Measurements from ENCODE around the gene TMED10. TPM values are rescaled to one million over a fixed set of nuclear protein-coding genes. Genes with fewer than 3 reads are reported as not detected.

The TMED10 gene
- total and polyA plus RNA-seq, 2 donors from 2014 or later, result 222 to 401 TPM

GRCh38 chr14:75185251-75186040 lies 9.0 kb upstream of the TMED10 start:
- Histone ChIP-seq H3K27me3 (ENCODE audit: control insufficient read depth, insufficient read depth, low read length) (no peaks in the 10 kb centered on the region), H3K4me3 (ENCODE audit: low read length in 3 of 3) (no peak overlapping the region), H3K4me1 (ENCODE audit: control insufficient read depth in 2 of 3, insufficient read depth in 2 of 3, low read depth in 1 of 3, low read length in 3 of 3) (peaks cover 0 to 3% (median 0%) of the 10 kb centered on the region in 3 donors), H3K9me3 (ENCODE audit: control insufficient read depth in 2 of 3, insufficient read depth in 1 of 3, low read length in 3 of 3) (no peaks in the 10 kb centered on the region), H3K36me3 (ENCODE audit: control insufficient read depth in 2 of 3, insufficient read depth in 3 of 3, low read length in 3 of 3) (no peaks in the 10 kb centered on the region), H3K27ac (ENCODE audit: low read depth in 2 of 2, low read length in 2 of 2) (no peak overlapping the region), H3K9ac (ENCODE audit: low read length in 3 of 3) (no peak overlapping the region)
- no peak for FAIRE-seq
- no peak for DNase-seq
- TF ChIP-seq CTCF (IDR thresholded peaks at IDR 0.05; ENCODE audit: borderline replicate concordance, extremely low read depth, insufficient read depth), result no peak
- intact Hi-C loops (cut with DNase I), result no loop called here

GRCh38 chr14:75184492-75184891 lies 8.1 kb upstream of the TMED10 start:
- TF ChIP-seq CTCF (IDR thresholded peaks at IDR 0.05; ENCODE audit: borderline replicate concordance, extremely low read depth, insufficient read depth), result no peak
- no peak overlapping the region for H3K9ac ChIP-seq (ENCODE audit: low read length in 3 of 3)
- H3K4me1 ChIP-seq (ENCODE audit: control insufficient read depth in 2 of 3, insufficient read depth in 2 of 3, low read depth in 1 of 3, low read length in 3 of 3), result peaks cover 0 to 3% (median 0%) of the 10 kb centered on the region in 3 donors
- FAIRE-seq (no peak), DNase-seq (no peak)
- no peak overlapping the region for H3K27ac ChIP-seq (ENCODE audit: low read depth in 2 of 2, low read length in 2 of 2)
- H3K4me3 ChIP-seq (ENCODE audit: low read length in 3 of 3), result no peak overlapping the region
- no peaks in the 10 kb centered on the region for H3K27me3 ChIP-seq (ENCODE audit: control insufficient read depth, insufficient read depth, low read length)
- intact Hi-C loops (cut with DNase I), result no loop called here
- H3K36me3 ChIP-seq (ENCODE audit: control insufficient read depth in 2 of 3, insufficient read depth in 3 of 3, low read length in 3 of 3), result no peaks in the 10 kb centered on the region
- H3K9me3 ChIP-seq (ENCODE audit: control insufficient read depth in 2 of 3, insufficient read depth in 1 of 3, low read length in 3 of 3), result no peaks in the 10 kb centered on the region

- no peak for FAIRE-seq
Measured at GRCh38 chr14:75184039-75184438, 7.6 kb upstream of the TMED10 start.

More at GRCh38 chr14:75184039-75184438, 7.6 kb upstream of the TMED10 start:
- no peak overlapping the region for H3K9ac ChIP-seq (ENCODE audit: low read length in 3 of 3)
- intact Hi-C loops (cut with DNase I), result no loop called here
- no peak overlapping the region for H3K4me3 ChIP-seq (ENCODE audit: low read length in 3 of 3)
- H3K4me1 ChIP-seq (ENCODE audit: control insufficient read depth in 2 of 3, insufficient read depth in 2 of 3, low read depth in 1 of 3, low read length in 3 of 3), result peaks cover 0 to 3% (median 0%) of the 10 kb centered on the region in 3 donors
- H3K27ac ChIP-seq (ENCODE audit: low read depth in 2 of 2, low read length in 2 of 2), result no peak overlapping the region
- H3K27me3 ChIP-seq (ENCODE audit: control insufficient read depth, insufficient read depth, low read length), result no peaks in the 10 kb centered on the region
- DNase-seq, result no peak
- no peaks in the 10 kb centered on the region for H3K9me3 ChIP-seq (ENCODE audit: control insufficient read depth in 2 of 3, insufficient read depth in 1 of 3, low read length in 3 of 3)
- no peak for TF ChIP-seq CTCF (IDR thresholded peaks at IDR 0.05; ENCODE audit: borderline replicate concordance, extremely low read depth, insufficient read depth)
- H3K36me3 ChIP-seq (ENCODE audit: control insufficient read depth in 2 of 3, insufficient read depth in 3 of 3, low read length in 3 of 3), result no peaks in the 10 kb centered on the region

Data from kidney (tissue), 14 donors.